DOHH2 (cell line): Measurements from ENCODE around the gene SRPK2.
"Not testable (repeated sequence)": the region's sequence is repeated elsewhere in the genome, so short reads cannot be mapped to it uniquely, and the experiment has no call there.

ENCODE experiments used
- EZH2phosphoT487 ChIP-seq: fragments of 200-600 bp; sonication (generic); IDR thresholded peaks from 2 replicates; pipeline ENCODE4 v1.6.1; 2017; ENCODE audit warnings: borderline replicate concordance, mild to moderate bottlenecking, antibody characterized with exemption, low read length, moderate library complexity, mixed read lengths
- TF ChIP-seq, protein P1 (sequence below): fragments of 200-600 bp; sonication (generic); IDR thresholded peaks from one replicate; pipeline ENCODE4 v1.5.1; 2014; ENCODE audit warnings: antibody characterized with exemption, mild to moderate bottlenecking, low read depth, low read length; ENCODE audit not compliant: poor library complexity, severe bottlenecking

DNA sequence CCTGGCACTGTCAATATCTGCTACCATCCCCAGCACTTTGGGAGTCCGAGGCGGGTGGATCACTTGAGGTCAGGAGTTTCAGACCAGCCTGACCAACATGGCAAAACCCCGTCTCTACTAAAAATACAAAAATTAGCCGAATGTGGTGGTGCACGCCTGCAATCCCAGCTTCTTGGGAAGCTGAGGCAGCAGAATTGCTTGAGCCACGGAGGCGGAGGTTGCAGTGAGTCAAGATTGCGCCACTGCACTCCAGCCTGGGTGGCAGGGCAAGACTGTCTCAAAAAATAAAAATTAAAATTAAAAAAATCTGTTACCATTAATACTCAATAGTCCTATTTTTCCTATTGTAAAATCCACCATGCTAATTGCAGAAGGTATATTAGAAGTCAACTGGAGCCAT is 64.1 kb downstream of the SRPK2 start:
- TF ChIP-seq, protein P1, sequence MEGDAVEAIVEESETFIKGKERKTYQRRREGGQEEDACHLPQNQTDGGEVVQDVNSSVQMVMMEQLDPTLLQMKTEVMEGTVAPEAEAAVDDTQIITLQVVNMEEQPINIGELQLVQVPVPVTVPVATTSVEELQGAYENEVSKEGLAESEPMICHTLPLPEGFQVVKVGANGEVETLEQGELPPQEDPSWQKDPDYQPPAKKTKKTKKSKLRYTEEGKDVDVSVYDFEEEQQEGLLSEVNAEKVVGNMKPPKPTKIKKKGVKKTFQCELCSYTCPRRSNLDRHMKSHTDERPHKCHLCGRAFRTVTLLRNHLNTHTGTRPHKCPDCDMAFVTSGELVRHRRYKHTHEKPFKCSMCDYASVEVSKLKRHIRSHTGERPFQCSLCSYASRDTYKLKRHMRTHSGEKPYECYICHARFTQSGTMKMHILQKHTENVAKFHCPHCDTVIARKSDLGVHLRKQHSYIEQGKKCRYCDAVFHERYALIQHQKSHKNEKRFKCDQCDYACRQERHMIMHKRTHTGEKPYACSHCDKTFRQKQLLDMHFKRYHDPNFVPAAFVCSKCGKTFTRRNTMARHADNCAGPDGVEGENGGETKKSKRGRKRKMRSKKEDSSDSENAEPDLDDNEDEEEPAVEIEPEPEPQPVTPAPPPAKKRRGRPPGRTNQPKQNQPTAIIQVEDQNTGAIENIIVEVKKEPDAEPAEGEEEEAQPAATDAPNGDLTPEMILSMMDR, result not testable (repeated sequence)
- TF ChIP-seq EZH2phosphoT487, result not testable (repeated sequence)
